Right ventricle myocardium superior (tissue), 1 donor: ENCODE measurements around the gene ZNF609. TPM values are rescaled to one million over a fixed set of nuclear protein-coding genes. Genes with fewer than 3 reads are reported as not detected.
A peak's percentile ranks its signal among the peaks of the same experiment; 100 is the strongest.

Experiments used
- ATAC-seq: fragments of 200-7000 bp; cut with Tn5 transposase; one replicate; pipeline ENCODE4 v1.9.1; 2020; ENCODE audit warnings: mild to moderate bottlenecking; ENCODE audit not compliant: poor library complexity
- DNase-seq: peaks from one replicate; pipeline ENCODE4 v3.0.0-alpha.2; 2020
- intact Hi-C: fragments of 100-400 bp; cut with DNase I; formaldehyde crosslinking; loops from one replicate; pipeline ENCODE4 v1.11.2; 2022
- total RNA-seq: library from RNA; stranded (reverse); fragmentation: NEBNext Ultra II Directional; extraction: Animal tissue kit (Norgen Biotek cat#: 25700); gene quantifications from one replicate; pipeline ENCODE4 v1.2.1, GENCODE V29; 2021
- donor health status: DM: no; HTN: yes; CAD: no; lungs with severe emphysema.

ZNF609 gene
- total RNA-seq, 1 donor from 2014 or later: 15.5 TPM

DNA sequence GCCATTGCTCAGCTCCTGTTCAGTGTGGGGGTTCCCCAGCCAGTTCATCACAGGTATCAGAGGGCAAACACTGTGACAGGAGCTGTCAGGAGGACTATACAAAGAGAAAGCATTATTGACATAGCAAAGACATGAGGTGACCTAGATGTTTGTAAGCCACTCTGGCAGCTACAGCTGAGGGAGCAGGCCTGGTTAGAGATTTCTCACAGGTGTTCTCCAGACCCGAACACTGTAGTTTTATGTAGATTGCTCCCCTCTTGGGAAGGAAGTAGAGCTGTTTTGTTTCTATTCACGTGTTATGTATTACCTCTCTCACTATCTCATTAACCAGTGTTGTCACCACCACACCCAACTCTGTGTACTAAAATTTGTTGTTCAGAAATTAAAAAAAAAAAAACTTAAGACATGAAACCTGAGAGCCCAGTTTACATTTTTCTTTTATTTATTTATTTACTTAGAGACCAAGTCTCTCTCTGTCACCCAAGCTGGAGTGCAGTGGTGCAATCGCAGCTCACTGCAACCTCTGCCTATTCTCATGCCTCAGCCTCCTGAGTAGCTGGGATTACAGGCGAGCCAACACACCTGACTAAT is 191.3 kb downstream of the ZNF609 start:
- ATAC-seq (peak; percentile 34), DNase-seq (no peak)
- intact Hi-C loops: loop anchor here (10.0 kb wide), 1 partner anchor 227 kb away; no protein-coding TSS in a partner anchor

DNA sequence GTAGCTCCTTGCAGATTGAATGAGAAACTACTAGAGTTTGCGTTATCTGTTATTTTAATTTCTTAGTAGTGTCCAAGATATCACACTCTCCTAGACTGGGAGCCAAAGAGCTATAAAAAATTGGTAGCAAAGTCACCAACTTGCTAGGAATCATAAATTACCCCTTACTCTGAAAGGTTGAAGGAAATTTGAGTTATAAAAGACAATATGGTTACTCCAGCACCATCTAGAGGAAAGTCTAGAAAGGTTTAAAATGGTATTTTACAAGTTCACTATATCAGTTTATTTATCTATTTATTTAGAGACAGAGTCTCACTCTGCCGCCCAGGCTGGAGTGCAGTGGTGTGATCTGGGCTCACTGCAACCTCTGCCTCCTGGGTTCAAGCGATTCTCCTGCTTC is 193.4 kb downstream of the ZNF609 start:
- ATAC-seq (no peak), DNase-seq (no peak)
- intact Hi-C loops: loop anchor here (10.0 kb wide), 1 partner anchor 229 kb away; no protein-coding TSS in a partner anchor

DNA sequence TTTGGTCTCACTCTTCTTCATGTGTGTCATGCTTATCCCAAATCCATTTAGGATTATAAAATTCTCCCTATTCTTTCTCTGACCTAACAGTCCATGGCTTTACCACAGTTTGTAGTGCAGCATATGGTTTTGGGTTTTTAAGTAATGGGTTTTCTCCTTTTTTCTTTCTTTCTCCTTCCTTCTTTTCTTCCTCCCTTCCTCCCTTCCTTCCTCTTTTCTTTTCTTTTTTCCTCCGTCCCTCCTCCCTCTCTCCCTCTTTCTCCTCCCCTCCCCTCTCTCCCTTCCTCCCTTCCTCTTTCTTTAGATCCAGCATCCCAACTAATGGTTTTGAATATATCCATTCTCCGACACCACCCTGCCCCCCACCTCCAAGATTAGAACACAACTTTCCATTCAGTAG is 196.1 kb downstream of the ZNF609 start:
- no peak for DNase-seq
- ATAC-seq: no peak
- intact Hi-C loops: loop anchor here (10.0 kb wide), 1 partner anchor 232 kb away; no protein-coding TSS in a partner anchor

DNA sequence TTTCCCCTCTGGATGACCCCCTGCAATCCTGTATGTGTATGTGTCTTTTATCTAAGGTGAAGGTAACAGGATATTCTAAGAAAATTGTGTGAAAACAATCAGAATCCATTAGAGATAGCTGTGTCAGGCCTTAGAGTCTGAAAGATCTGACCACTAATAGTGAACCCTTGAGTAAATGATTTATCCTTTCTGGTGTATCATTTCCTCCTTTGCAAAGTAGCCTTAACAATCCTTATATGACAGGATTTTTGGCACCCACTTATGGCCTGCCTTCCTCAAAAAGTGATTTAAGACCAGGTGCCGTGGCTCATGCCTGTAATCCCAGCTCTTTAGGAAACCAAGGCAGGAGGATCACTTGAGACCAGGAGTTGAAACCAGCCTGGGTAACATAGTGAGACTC is 204.8 kb downstream of the ZNF609 start:
- ATAC-seq (no peak), DNase-seq (no peak)
- intact Hi-C loops: no loop called here

DNA sequence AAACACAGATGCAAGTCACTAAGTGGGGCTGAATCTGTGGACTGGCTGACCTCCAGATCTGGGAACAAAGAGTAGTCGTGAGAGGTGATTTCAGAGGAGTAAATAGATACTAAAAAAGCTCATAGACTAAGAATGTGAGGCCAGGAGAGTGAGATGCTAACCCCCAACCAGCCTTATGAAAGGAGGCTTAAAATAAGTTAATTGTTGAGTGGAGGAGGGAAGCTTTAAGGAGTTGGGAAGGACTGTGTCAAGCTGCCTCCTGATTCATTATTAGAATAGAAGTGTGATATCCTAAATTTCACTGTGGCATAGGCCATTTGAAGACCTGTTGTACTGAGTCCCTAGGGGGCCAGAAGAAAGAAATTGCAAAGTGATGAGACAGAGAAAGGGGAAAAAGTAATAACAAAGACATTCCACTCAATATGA is 207.4 kb downstream of the ZNF609 start:
- no peak for DNase-seq
- intact Hi-C loops: no loop called here
- no peak for ATAC-seq

DNA sequence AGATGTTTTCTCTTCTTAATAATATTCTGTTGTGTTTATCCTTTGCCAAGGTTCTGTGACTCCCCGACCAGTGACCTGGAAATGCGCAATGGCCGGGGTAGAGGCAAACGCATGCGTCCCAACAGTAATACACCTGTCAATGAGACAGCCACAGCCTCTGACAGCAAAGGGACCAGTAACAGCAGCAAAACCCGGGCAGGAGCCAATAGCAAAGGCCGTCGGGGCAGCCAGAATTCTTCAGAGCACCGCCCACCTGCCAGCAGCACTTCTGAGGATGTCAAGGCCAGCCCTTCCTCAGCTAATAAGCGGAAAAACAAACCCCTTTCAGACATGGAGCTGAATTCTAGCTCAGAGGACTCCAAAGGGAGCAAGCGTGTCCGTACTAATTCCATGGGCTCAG is 213.5 kb downstream of the ZNF609 start:
- DNase-seq: no peak
- ATAC-seq: no peak
- intact Hi-C loops: no loop called here

DNA sequence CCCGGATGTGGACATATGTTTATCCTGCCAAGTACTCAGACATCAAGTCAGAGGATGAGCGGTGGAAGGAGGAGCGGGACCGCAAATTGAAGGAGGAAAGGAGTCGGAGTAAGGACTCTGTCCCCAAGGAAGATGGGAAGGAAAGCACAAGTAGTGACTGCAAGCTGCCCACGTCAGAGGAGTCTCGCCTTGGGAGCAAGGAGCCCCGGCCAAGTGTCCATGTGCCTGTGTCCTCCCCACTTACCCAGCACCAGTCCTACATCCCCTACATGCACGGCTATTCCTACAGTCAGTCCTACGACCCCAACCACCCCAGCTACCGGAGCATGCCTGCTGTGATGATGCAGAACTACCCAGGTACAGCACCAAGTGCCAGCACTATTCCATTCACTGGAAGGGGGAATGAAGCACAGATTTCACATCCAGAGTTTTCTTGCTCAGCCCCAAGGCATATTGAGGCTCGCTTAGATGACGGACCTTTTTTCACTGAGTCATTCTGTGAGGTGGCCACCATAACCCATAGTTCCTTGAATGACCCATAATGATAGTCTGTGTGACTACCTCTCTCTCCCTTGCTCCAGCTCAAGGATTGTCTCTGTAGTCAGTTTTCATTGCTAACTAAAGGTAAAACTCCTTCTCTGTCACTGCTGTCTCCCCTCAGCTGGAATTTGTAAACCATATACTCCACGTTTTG is 217.9 kb downstream of the ZNF609 start:
- ATAC-seq (no peak), DNase-seq (no peak)
- intact Hi-C loops: no loop called here

DNA sequence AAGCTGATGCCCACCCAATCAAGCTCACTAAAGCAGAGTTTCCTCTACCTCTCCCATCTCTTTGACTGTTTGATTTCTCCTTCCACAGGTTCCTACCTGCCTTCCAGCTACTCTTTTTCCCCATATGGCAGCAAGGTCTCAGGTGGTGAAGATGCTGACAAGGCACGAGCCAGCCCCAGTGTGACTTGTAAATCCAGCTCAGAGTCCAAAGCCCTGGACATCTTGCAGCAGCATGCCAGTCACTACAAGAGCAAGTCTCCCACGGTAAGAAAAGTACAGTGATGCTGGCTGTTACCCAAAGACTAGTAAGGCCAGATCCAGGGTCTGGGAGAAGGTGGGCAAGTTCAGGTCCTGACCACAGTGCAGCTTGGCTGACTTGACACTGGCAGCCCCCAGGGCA is 219.7 kb downstream of the ZNF609 start:
- ATAC-seq: no peak
- intact Hi-C loops: loop anchor here (10.0 kb wide), 1 partner anchor 465 kb away; no protein-coding TSS in a partner anchor
- no peak for DNase-seq

DNA sequence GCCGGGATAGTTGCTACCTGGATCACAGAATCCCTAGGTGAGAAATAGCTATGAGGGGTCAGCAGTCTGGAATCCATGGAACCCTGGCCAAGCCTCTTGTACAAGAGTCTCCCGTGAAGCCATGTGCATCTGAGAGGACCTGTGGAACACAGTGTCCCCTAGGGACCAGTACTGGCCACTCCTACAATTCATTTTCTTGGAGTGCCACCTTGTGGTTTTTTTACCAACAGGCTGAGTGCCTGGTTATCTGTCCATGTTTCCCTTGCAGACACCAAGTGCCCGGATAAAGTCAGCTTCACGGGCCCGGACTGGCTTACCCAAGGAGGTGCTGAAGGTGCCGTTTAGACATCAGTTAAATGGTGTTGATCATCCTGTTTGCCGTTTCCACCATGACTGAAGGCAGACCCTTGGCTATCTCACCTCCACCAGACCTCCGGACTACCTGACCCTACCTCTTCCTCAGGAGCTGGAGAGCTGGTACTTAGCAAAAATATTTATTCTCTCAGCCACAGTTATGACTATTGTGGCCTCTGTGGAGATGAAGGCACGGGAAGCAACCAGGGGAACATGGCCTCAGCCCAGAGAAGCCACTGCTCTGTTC is 221.1 kb downstream of the ZNF609 start:
- peak; percentile 82 for ATAC-seq
- DNase-seq: no peak
- intact Hi-C loops: loop anchor here (10.0 kb wide), 1 partner anchor 467 kb away; no protein-coding TSS in a partner anchor

DNA sequence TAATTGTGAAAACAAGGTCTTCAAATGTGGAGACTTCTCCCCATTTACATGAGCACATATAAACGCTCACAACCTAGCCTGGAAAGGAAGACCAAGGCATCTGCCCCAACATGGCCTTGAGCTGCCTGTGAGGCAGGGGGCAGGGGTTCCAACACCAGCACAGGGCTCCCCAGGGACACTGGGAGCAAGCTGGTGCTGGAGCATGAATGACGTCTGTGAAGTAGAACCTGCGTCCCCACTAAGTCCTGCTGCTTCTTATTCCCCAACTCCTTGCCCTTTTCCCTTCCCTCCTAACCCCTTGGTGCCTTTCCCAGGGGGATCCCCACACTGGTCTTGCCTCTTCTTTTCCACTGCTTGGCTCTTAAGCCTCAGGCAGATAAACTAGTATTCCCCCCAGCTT is 221.9 kb downstream of the ZNF609 start:
- ATAC-seq (no peak), DNase-seq (no peak)
- intact Hi-C loops: loop anchor here (10.0 kb wide), 1 partner anchor 467 kb away; no protein-coding TSS in a partner anchor

DNA sequence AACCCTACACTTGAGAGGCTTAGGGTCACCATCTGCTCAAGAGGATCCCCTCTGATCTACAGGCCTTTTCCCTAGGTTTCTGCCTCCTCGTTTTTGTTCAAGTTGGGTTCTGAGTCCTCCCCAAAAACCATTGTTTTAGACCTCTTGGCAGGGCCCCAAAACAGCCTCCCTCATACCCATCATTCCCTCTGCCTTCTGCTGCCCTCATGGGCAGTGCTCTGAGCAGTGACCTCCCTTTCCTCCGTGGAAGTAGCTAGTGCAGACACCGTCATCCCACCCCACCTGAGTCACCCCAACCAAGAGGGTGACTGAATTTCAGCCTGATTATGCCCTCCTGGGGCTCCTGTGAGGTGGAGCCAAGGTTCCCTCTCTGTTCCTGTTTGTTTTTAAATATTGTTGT is 223.0 kb downstream of the ZNF609 start:
- intact Hi-C loops: loop anchor here (10.0 kb wide), 1 partner anchor 469 kb away; no protein-coding TSS in a partner anchor
- no peak for DNase-seq
- no peak for ATAC-seq

DNA sequence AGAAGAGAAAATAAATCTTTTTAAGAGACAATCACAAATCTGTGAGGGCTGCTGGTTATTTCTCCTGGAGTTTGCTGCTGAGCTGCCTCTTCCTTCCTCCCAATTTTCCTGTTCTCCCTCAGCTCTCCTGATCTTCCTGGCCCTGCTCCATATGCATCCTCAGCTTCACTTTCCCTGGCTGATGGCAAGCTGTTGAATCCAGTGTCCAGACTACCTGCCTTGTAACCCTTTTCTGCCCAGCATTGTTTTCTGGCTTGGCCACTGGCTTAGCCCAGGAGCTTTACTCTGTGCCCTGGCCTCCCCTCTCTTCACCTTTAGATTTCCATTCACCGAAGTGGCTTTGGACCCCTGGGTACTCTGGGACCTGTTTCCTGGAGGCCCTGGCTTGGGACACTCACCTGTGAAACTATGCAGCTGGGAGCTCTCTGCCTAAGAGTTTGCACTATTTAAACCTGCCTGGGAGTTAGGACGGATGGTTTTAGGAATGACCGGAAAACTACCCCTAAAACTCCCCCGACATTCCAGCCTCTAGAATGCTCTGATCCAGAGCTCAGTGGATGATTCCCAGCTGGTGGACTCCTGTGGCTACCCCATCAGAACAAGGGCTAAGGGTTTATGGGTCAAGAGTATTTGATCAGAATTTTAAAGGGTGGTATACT is 225.0 kb downstream of the ZNF609 start:
- no peak for DNase-seq
- intact Hi-C loops: loop anchor here (10.0 kb wide), 1 partner anchor 471 kb away; no protein-coding TSS in a partner anchor
- no peak for ATAC-seq

DNA sequence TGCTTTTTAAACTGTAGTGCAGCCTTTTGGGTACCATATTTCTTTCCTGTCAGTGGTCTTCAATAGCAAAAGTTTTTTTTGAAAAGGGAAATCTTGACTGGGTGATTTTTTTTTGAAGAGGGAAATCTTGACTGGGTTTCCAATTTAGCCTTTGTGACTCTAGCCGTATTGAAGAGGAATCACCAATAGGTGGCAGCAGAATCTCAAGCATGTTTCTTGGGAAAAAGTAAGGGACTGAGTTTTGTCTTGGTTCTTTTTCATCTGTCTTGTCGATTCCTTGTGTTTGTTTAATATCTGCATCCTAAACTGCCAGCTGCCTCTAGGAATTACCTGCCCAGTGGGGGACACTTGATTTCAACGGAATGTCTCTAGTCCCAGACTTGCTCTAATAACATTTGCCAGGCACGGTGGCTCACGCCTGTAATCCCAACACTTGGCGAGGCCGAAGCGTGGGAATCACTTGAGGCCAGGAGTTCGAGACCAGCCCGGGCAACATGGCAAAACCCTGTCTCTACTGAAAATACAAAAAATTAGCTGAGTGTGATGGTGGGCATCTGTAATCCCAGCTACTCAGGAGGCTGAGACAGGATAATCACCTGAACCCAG is 225.9 kb downstream of the ZNF609 start:
- ATAC-seq (no peak), DNase-seq (no peak)
- intact Hi-C loops: loop anchor here (10.0 kb wide), 1 partner anchor 471 kb away; no protein-coding TSS in a partner anchor

DNA sequence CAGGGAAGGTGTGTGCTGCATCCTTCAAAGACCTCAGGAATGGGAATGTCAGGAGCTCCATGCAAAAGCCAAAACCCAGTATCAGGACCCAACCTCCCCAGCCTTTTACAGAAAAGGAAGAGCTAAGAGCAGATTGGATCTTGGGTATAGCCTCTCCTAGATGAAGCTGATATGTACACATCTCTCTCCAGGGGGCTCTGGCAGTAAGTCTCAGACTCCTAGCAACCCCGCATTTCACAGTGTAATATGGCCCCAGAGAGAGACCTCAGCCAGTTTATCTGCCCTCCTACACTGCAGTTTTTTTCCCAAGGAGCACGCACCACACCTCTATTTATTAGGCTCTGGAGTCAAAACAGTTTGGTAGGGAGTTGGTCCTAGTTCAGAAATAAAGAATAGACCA is 226.8 kb downstream of the ZNF609 start:
- intact Hi-C loops: loop anchor here (10.0 kb wide), 1 partner anchor 472 kb away; no protein-coding TSS in a partner anchor
- ATAC-seq (no peak), DNase-seq (no peak)

DNA sequence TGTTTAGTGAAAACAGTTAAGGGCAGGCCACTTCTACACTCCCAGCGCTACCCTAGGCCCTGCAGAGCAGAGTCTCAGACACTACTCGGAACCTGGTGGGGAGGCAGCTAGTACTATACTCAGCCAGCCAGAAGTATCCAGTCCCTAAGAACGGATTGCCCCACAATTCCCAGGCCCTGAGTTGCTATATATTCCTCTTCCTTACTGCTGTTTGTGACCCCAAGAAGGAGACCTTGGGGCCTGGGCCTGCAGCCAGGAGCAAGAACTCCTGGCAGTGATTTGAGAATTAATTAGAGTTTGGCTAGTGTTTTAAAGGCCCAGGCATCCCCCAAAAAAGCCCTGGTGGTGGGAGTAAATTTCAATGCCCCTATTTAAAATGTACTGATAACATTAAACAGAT is 227.3 kb downstream of the ZNF609 start:
- intact Hi-C loops: loop anchor here (2.0 to 10.0 kb wide), 2 partner anchors 41 to 473 kb away; no protein-coding TSS in a partner anchor

DNA sequence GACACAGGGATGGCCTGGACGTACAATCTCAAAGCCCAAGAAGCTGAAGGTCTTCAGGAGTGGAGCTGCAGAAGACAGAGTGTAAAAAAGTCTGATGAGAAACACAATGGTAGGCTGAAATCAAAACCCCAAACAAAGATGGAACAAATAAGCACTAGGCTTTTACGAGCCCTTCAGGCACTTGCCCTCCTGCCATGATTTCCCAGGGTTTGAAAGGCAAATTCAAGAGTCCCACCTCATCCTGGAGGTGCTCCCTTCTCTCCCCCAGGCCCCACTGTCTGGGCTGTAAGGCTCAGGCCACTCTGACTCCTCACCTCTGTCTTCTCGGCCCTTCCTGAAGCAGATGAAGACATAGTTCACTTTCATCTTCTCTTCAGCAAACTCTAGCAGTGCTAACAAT is 228.4 kb downstream of the ZNF609 start:
- DNase-seq (no peak), ATAC-seq (no peak)
- intact Hi-C loops: loop anchor here (2.0 to 10.0 kb wide), 2 partner anchors 40 to 474 kb away; no protein-coding TSS in a partner anchor

More for the DNA sequence above, 227.3 kb downstream of the ZNF609 start:
- no peak for ATAC-seq
- DNase-seq: no peak

DNA sequence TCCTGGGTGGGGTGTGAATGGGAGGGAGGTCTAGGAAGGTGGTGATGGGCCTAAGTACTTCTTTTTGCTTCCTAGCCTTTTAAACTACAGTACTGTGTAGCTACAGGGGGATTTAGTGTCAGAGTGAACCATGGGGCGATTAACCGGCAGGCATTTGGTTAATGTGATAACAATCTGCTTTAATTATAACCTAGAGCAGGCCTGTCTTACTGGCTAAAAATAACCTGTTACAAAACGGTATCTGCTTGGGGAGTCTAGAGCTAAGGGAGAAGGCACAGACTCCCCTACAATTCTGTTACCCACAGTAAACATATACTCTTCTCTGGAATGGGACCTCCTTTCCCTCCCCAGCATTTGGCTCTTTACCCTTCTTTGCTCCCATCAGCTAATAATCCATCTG is 229.6 kb downstream of the ZNF609 start:
- no peak for ATAC-seq
- no peak for DNase-seq
- intact Hi-C loops: no loop called here

DNA sequence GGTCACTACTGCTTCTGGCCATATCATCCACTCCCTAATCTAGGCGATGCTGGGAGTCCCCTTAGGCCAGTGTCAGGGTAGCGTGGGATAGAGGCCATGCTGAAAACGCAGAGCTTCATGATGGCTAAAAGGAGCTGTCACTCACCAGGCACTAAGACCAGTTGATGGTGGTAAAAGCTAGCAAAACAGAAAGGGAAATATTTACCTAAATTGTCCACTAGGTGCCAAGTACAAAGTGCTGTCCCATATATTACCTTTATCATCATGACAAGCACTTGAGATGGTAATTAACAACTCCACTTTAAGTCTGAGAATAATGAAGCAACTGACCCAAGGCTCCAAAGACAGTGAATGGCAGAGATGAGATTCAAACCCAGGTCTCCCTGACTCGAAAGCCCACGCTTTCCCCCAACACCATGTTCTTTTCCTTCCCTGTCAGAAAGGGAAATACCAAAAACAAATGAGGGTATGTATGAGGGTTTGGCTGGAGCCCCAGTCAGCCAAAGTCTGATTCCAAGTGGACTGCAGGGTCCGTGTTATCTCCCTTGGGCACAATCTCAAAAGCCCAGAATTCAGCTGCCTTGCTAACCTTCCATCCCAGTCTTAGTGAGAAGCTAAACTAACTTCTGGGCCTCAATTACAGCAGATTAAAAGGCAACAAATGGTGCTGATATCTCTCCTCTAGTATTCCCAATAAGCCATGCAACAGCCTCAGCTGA is 230.4 kb downstream of the ZNF609 start:
- no peak for DNase-seq
- ATAC-seq: peak; percentile 8
- intact Hi-C loops: no loop called here
